Measurements from ENCODE around the gene GLDN.

DNA sequence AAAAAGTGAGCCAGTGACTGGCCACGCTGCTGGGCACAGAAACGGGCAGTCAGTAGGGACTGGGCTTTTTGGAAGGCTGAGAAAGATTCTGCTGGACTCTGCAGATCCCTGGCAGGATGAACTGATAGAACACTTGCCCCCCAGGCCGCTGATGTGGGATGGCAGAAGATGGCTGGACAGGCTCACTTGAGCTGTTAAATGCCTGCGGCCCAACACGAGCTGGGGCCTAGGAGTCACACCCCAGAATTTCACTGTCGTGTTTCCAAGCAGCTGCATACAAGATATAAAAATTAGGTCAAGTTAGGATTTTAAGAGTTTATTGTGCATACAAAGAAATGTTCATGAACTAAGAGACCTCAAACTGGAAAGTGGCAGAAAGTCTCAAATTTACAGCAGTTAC, 26.9 kb downstream of the GLDN start:
- TF ChIP-seq EZH2 (IDR thresholded peaks at IDR 0.05; ENCODE audit: insufficient read depth, low read length) = no peak
- TF ChIP-seq, protein P1, sequence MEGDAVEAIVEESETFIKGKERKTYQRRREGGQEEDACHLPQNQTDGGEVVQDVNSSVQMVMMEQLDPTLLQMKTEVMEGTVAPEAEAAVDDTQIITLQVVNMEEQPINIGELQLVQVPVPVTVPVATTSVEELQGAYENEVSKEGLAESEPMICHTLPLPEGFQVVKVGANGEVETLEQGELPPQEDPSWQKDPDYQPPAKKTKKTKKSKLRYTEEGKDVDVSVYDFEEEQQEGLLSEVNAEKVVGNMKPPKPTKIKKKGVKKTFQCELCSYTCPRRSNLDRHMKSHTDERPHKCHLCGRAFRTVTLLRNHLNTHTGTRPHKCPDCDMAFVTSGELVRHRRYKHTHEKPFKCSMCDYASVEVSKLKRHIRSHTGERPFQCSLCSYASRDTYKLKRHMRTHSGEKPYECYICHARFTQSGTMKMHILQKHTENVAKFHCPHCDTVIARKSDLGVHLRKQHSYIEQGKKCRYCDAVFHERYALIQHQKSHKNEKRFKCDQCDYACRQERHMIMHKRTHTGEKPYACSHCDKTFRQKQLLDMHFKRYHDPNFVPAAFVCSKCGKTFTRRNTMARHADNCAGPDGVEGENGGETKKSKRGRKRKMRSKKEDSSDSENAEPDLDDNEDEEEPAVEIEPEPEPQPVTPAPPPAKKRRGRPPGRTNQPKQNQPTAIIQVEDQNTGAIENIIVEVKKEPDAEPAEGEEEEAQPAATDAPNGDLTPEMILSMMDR (IDR thresholded peaks at IDR 0.05; ENCODE audit: insufficient read depth, low read depth, low read length) = no peak

Data from astrocyte (in vitro differentiated cells and primary cell).